Stimulated activated CD4-positive, alpha-beta T cell treated with anti-CD3 and anti-CD28 coated beads, Interleukin-12 subunit alpha, Interleukin-12 subunit beta, amount 100 ng/mL, for 48 hours (primary cell): Measurements from ENCODE around the gene CHML.

ENCODE experiments used
- DNase-seq, 3 donors: peaks; one replicate each; pipeline ENCODE4 v3.0.0-alpha.2; 2020; ENCODE audit warnings: low read depth in 2 of 3, low spot score in 1 of 3

The CHML gene

DNA sequence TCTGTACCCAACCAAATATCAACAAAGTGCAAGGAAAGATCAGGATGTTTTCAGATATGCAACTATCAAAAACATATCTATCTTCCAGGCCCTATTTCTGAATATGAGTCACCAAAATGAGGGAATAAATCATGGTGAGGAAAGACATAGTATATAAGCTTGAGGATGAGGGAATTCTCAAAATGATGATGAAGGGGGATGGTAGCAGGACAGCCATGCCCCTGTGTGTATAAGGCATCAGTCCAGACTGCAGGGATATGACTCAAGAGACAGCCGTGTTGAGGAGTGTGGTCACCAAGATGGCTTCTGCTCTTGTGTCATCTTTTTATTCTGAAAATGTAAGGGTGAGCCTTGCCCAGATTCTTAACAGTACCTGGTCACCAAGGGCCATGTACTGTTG lies 7.5 kb upstream of the CHML start:
- DNase-seq, result no peak

DNA sequence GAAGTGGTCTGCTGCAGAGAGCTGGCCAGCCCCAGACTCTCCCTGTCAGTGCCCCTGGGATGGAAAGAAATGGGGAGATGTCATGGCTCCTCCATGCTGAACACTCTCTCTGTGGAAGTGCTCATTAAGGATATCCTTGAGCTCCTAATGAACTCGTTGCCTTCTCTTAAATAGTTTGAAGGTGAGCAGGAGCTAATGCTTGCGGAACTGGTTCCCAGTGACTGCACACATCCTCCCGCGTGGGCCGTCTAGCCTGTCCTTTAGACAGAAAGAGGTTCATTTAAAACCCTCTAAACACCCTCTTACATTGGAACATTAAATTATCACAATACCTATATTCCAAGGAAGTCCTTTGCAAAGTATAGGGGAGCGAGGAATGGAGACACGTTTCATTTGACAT lies 6.0 kb upstream of the CHML start:
- no peak for DNase-seq

GRCh38 chr1:241645199-241645598 lies 5.0 kb upstream of the CHML start:
- DNase-seq, result no peak

DNA sequence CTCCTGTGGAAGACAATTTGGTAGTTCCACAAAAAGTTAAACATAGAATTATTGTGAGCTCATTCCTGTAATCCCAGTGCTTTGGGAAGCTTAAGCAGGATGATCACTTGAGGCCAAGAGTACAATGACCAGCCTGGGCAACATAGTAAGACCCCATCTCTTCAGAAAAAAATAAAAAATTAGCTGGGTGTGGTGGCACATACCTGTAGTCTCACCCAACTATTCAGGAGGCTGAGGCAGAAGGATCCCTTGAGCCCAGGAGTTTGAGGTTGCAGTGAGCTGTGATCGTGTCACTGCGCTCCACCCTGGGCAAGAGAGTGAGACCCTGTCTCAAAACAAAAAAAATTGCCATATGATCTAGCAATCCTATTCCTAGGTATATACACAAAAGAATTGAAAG lies 4.1 kb upstream of the CHML start:
- no peak for DNase-seq

- DNase-seq, result no peak
These were observed 2.4 kb upstream of the CHML start for GRCh38 chr1:241642593-241642944.

GRCh38 chr1:241641773-241642592 lies 1.8 kb upstream of the CHML start:
- DNase-seq, result no peak

DNA sequence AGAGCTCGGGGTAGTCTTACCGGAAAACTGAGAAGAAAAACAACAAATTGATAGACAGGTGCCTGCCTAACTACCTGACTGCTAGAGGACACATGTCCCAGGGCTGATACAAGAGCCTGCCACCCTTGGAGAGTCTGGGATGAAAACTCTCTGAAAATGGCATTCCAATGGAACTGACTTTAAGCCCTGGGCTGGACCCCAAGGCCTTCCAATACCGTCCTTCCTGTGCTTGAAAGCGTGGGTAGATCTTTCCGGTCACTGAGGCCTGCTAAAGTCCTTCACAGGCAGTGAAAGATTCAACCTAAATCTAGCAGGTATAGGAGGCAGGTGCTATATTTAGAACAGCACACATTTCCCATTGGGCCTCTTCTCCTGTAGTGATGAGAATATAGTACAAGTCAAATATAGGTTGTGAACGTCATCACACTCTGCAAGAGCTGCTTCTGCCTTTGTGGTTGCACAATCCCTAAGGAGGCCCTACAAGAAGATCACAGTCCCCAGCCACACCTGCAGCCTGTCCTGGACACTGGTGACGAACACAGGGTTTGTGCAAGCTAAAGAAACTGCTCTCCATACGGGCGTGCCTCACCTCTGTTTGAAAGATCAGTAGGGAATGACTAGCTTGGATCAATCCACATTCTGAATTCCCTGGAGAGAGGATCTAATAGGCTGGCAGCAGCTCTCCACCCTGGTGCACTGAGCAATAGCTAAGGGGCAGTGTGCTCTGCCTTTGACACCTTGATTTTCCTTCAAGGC lies 876 bp upstream of the CHML start:
- no peak for DNase-seq

DNA sequence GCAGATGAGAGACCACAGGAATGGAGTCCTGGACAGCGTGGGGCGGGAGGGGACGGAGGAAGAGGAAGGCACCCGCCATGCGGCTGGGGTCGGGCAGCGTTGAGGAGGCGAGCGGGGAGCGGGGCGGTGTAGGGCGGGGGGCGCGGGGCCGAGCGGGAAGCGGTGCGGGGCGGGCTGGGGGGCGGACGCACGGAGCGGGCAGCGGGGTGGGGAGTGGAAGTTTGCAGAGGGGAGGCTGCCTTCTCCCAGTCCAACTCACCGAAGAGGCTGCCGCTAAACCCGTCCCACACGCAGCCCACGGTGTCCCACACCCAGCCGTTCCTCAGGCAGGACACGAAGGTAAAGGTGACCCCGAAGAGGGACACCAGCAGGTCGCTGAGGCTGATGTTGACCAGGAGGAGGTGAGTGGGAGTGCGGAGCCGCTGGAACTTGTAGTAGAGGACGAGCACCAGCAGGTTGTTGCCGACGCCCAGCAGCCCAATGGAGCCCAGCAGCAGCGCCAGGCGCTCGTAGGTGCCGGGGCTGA lies 483 bp downstream of the CHML start:
- peak in 2 of 3 donors; percentile 8 to 20 for DNase-seq

- DNase-seq, result no peak
These were observed 1.1 kb downstream of the CHML start for GRCh38 chr1:241638909-241639622.

DNA sequence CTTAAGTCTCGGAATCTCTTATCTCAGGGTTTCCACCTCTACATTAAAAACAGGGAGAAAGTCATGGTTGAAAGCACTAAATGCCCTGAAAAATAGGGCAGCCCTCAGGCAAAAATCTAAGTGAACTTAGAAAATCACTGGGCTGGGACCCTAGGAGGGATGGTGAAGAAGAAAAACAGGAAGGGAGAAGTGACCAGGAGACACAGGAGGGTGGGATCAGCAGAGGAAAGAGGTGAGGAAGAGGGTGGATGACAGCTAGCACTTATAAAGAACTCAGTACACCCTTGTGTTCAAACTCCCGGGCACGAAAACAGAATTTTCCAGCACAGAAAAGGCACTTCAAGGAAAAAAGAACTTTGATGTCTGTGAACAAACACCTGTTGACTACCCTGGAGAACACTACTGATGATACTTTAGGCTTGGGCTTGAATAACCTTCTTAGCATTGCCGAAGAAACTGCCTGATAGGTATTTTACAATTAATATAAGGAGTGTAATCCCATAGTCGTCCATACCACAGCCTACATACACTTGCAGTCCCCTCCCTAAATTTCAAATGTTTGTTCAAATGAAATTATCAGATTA lies 2.0 kb downstream of the CHML start:
- DNase-seq, result no peak

- DNase-seq, result no peak
These were observed 2.6 kb downstream of the CHML start for GRCh38 chr1:241637604-241638003.

GRCh38 chr1:241637046-241637590 lies 3.1 kb downstream of the CHML start:
- DNase-seq, result no peak

DNA sequence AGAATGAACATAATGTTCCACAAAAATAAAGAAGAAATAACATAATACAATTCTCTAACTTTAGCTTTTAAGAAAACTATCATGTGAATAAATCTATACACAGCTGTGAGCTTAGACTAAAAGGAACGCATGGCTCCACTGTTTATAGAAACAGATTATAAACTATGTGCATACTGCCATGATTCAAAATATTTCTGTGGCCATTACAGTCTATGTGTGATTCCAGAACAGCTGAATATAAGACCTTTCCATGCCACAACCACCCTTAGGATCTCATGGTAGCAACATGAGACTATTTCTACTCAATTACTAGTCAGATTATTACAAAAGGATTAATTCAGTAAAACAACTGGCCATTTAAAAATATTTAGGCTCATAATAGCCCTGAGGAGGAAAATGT lies 3.9 kb downstream of the CHML start:
- DNase-seq, result no peak

GRCh38 chr1:241635556-241636152 lies 4.5 kb downstream of the CHML start:
- DNase-seq, result no peak

- no peak for DNase-seq
These were observed 7.2 kb downstream of the CHML start for GRCh38 chr1:241632987-241633386.

- DNase-seq, result no peak
These were observed 8.5 kb downstream of the CHML start for GRCh38 chr1:241631674-241632073.

DNA sequence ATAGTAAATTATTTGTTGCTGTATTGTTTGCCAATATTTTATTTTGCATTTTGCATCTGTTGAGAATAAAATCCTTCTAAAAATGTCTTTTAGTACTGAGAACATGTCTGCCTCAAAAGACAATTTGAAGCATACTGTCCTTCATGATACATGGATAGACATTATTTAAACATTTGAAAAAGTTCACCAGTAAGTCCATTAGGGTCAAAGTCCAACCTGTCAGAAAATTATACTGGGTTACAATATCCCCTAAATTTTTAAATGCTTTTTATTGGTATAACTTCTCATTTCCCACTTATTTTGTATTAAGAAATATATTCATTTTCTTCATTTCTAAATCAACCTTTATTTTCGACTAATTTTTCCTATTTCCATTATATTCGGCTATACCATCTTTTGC lies 9.3 kb downstream of the CHML start:
- DNase-seq, result no peak

- no peak for DNase-seq
These were observed 9.7 kb downstream of the CHML start for GRCh38 chr1:241630476-241630875.

DNA sequence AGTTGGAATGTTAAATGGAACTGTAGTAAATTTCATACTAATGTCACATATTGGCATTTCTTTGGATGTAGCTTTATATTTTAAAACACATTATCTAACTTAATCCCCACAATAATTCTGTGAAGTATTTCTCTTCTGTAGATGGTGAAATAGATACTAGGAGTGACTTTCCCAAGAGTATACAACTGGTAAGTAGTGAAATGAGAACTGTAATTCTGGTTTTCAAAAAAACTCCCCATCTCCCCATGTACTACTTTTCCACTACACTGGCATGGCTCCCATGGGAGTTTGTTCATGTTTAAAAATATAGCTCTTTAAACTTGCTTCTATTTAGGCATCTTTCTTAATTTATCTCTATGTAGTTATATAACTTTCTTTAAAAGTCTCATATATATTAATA lies 10.2 kb downstream of the CHML start:
- DNase-seq, result no peak

- peak in 1 of 3 donors; percentile 55 for DNase-seq
These were observed 12.5 kb downstream of the CHML start for GRCh38 chr1:241627453-241628259.
